ENCODE results near the gene SLC2A10.

The SLC2A10 gene

DNA sequence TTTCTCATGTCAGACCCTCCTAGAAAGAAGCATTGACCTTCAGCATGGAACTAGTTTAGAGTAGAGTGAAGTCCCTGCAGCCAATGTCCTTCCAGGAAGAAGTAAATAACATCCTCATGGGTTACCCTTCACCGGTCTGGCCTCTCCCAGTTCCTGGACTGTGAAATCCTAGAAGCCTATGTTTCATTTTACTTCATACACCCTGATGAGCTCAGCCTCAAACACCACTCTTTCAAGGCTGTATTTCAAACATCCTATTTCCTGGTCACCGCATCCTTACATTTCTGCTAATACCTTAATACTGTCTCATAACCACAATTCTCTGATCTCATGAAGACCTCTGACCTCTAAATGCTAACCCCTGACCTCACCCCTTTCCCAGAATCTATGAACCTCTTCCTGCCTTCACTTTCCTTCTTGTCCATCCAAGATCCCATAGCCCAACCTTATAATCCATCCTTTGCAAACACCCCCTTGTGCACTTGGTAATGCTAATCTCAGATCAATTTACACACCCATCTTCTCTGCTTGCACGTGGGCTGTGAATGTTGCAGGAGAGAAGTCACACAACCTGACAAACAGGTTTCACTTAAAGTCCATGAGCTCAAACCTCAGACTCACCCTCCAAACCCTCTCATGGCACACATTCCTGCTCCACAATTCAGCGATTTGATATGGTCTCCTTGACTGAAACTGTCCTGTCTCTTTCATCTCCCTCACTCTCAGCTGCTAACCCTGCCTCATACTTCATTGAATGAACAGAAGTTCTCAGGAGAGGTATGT, 30.2 kb downstream of the SLC2A10 start:
- no peak for DNase-seq

DNA sequence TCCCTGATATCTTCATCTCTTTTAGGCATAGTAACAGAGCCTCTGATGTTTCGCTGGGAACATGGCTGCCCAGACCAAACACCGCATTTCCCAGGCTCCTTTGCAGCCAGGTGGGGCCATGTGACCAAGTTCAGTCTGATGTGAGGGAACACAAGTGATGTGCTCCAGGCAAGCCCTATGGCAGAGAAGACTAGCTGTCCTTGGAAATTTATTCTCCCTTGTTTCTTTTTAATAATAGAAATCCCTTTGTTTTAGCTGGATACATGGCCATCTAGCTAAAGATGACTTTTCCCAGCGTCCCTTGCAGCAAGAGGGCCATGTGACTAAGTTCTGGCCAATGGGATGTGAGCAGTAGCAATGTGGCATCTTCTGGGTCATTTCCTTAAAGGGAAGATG, 30.8 kb downstream of the SLC2A10 start:
- no peak for DNase-seq

DNA sequence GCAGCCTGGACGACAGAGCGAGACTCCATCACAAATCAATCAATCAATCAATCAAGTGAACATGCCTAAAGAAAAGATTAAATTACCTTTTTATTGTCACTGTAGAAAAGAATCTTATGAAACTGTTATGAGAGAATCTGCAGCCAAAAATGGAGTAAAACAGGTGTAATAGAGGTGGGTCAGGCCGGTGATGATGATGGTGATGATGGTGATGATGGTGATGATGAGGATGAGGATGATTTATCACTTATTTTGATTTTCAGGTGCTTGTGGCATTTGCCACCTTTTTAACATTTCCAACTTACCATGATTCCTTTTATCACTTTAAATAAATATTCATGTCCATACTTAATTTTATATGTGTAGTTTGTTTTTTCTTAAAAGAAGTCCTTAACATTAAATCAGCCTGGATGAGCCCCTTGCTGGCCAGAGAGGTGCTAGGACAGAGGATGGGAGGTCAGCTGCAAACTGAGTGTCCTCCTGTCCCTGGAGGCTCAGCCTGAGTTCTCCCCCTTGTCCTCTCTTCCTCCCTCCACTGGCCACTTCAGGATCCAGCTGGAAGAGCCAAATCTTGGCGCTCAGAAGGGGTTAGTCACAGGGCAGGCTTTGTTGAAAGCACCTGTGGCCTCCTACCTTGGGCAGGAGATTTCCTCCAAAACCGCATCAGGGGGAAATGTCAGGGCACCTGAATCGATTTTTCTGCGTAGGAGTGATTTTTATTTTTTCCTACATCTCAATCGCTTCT, 32.6 kb downstream of the SLC2A10 start:
- no peak for DNase-seq

DNA sequence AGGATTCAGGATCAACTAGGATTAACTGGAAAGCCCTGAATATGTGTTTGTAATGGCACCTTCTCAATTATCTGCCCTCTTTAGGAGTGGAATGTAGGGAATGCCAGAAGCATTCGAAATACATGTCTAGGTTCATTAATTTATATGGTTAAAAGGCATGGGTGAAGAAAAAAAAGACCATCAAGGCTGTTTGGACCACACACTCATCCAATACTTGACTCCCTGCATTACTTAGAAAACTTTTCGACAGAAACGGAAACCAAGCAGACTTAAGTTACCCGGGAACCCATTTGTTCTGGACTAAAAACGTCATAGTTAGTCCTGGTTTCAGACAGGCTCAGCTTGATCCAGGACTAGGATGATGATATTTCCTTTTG, 33.2 kb downstream of the SLC2A10 start:
- no peak for DNase-seq

DNA sequence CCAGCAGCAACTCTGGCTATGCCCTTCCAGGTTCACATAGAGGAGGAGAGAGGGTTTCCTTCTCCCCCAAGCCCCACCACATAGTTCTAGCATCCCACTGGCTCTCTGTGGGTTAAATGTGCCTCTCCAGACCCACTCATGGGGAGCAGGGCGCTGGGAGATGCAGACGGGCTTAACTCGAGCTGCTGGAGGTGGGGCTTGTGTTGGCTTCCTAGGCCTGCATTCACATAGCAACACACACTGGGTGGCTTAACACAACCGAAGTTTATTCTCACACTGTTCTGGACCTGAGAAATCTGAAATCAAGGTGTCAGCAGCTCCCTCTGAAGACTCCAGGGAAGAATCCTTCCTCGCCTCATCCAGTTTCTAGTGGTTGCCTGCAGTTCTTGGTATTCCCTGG, 33.6 kb downstream of the SLC2A10 start:
- no peak for DNase-seq

DNA sequence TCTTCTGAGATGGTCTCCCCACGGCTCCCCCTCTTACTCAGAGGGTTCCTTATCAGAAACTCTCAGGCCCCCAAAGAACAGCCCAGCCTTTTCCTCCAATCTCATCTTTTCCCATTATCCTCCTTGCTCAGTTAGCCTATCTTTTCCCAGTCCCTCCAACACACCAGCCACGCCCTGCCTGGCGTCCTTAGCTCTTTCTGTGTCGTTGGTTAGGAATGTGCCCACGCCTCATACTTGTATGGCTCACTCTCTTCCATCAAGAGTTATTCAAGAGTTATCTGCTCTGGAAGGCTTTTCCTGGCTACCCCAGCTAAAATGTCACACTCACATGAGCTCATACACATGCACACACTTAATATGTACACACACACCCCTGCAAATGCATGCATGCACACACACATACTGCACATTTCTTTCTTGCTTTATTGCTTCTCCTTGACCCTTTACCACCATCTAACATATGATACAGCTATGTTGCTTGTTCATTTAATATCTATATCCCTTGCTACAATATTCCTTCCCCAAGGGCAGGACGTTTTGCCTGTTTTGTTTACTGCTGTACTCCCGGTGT, 37.6 kb downstream of the SLC2A10 start:
- no peak for DNase-seq

DNA sequence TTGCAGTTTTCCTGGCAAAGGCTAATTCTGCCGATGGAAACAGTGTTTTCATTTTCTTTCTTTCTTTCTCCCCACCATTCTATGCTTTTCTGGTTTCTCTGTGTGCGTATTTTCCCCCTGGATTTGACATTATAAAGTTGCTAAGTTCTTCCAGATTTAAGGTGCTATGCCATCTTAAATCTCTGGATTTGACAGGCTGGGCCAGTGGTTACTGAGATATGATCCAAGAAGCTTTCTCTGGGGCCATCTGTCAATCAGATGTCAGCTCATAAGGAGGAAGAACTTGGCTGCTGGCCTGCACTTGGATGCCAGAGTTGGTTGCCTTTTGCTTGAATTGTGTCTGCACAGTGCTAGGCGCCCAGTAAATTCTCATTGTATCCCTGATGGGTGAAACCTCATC, 39.7 kb downstream of the SLC2A10 start:
- no peak for DNase-seq

DNA sequence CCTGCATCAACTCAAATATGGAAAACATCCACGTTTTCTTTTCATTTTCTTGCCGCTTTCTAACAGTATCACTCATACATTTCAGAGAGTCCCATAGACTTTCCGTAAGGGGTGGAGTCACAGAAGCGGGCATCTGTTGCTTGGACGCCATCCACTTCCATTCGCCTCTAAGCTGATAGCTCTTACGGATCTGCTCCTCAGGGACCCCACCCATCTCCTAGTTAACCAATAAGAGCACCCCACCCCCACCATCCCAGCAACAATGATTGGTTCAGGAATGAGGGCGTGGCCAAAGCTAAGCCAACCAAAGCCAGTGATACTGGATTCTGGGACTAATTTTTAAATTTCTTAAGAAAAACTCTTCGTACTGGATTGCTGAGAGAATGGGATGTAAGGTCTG, 42.4 kb downstream of the SLC2A10 start:
- DNase-seq = no peak

DNA sequence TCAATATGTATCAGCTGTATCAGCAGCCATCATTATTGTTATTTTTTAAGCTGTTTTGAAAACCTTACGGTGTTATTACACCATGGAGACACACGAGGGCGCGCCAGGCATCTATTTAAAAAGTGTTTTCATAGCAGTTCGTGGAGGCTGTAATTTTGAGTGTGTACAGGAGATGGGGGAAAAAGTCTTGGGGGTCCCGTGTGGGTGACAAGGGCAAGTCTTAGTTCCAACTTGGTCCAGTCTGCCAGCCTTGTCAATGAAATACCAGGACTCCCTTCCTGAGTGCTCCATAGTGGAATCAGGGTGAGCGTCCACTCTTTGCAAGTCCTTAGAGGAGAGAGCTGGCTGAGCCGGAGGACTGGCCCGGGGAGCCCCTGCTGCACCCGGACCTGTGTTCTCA, 43.3 kb downstream of the SLC2A10 start:
- DNase-seq = peak; percentile 72

DNA sequence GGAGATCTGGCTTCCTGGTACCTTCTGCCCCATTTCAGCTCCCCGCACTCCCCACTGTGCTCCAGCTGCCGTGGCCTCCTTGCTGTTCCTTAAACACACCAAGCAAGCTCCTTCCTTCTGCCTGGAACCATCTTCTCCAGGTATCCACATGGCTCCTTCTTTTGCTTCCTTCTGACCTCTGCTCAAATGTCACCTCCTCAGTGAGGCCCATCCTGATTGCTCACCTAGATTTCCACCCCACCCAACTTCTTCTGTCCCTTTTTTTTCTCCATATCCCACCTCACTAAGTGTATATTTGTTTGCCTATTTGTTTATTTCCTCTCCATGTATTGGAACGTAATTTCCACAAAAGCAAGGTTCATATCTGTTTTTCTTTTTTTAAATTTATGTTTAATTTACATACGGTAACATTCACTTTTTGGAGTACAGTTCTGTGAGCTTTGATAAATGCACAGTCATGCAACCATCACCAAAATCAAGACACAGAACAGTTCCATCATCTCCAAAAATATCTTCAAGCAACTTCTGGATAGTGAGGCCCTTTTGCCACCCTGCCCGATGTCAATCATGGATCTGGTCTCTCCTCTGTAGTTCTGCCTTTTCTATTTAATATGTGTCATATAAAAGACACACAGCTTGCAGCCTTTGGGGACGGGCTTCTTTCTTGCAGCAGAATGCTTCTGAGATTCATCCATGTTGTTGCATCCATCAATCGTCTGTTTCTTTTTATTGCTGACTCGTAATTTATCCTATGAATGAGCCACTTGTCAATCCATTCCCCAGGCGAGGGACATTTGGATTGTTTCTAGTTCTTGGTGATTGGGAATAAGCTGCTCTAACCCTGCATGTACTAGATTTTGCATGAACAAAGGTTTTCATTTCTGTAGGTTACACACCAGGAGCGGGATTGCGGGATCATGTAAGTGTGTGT, 46.3 kb downstream of the SLC2A10 start:
- DNase-seq = no peak

DNA sequence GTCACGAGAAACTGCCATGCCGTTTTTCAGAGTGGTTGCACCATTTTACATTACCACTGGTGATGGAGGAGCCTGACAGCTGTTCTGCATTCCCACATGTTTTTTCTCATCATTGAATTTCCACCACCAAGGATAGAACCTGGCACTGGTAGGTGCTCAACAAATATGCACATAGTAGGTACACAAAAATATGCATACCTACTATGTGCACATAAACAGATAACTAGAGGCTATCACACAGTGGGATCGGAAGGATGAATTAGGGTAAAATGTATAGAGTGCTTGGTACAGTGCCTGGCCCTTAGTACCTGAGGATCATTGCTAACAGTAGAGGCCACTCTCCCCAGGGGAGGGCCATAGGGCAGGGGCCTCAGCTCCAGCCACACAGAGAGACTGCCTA, 47.0 kb downstream of the SLC2A10 start:
- DNase-seq = no peak

DNA sequence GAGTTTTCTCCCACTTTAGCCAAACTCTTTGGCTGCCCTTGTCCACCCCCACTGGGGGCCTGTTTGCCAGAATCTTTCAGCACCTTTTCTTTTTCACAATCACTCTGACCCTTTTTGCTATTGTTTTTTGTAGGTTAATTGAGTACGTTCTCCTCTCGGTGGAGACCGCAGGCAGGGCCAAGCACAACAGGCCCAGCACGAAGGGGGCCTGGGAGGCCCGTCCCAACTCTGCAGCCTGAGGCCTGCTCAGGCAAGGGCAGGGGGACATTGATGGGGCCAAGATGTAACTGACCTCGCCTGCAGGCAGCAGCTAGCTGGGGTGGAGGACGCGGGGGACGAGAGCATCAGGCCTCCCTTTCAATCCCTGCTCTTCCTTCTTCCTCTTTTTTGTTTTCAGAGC, 47.7 kb downstream of the SLC2A10 start:
- DNase-seq = no peak

DNA sequence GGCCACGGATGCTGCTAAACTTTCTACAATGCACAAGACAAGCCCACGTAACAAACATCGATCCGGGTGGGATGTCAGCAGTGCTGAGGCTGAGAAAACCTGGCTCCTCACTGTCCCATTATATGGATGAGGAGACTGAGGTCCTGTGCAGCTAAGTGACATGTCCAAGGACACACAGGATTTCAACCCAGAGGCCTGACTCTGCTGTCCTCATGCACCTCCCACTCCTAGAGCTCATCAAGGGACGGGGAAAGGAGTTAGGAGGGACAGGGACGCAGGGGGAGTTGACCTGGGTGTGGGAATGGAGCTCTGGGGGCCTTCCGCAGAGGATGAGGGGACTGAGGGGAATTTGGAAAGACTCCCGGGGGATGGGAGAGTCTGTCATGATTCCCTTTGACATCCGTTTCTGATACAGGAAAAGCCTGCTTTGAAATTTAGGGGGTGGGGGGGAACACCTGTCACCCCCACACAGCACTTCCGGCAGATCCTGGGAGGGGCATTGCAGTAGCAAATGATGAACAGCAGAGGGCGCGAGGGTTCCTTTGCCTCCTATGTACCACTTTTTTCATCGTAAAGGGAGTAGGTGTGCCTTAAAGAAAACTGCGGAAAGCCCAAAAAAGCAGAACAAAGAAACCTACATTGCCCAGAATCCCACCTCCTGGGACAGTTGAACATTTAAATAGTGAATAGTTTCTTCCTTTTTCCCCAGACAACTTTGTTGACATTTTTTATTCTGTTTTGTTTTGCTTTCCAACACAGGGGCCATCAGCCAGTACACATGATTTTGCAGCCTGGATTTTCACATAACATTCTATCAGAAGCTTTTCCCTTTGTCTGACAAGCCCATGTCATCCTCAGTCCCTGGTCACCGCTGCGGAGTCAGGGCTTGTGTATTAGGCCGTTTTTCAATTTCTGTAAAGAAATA, 48.6 kb downstream of the SLC2A10 start:
- peak; percentile 40 for DNase-seq

DNA sequence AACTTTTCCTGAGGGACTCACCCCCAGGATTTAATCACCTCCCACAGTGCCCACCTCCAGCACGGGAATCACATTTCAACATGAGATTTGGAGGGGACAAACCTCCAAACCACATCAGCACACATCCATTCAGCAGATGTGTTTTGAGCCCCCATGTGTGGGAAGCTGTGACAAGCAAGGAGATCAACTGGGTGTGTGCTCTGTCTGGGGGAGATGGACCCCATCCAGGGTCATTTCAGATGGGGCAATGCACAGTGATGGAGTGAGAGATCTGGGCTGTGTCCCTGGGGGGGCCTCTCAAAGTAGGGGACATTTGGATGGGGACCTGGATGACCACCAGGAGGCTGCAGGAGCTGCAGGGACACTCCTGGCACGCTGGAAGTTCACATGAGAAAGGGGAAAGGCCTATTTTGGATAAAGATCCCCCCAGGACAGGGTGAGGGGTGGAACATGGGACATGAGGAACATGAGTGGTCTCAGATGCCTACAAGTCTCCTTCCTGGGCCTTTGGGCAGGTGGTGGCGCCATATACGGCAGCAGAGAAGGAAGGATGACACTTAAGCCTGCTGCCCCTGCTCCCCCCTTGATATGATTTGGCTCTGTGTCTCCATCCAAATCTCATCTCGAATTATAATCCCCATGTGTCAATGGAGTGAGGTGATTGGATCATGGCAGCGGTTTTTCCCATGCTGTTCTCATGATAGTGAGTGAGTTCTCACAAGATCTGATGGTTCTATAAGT, 49.6 kb downstream of the SLC2A10 start:
- no peak for DNase-seq

DNA sequence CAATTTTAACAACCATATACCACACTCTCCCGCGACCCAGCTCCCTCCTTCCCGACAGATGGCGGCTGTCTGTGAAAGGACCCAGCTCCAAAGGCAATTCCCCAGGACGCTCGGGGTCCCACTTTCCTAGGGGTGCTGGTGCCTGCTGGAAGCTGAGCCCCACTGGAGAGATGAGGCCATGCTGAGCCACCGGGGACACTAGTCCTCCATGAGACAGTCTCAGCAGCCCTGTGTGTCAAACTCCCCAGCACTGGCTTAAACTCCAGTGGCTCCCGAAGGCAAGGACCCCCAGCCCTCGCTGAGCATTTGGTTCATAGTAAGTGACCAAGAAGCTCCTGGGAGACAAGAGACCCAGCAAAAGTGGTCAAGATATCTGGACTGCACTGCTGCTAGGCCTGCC, 52.1 kb downstream of the SLC2A10 start:
- no peak for DNase-seq

DNA sequence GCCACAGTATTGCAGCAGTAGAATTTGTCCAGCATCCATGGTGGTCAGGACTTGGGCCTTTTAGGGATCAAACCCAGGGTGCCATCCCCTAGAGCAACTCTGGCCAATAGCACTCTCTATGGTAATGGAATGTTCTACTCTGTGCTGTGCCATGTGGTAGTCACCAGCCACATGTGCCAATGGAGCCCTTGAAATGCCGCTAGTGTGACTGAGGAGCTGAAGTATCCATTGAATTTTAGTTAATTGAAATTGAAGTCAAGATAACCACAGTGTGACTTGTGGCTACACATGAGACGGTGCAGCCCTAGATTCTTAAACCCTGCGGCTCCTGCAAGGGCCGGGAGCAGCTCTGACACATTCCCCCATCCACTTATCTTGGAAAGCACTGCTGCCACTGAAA, 54.6 kb downstream of the SLC2A10 start:
- DNase-seq = no peak

DNA sequence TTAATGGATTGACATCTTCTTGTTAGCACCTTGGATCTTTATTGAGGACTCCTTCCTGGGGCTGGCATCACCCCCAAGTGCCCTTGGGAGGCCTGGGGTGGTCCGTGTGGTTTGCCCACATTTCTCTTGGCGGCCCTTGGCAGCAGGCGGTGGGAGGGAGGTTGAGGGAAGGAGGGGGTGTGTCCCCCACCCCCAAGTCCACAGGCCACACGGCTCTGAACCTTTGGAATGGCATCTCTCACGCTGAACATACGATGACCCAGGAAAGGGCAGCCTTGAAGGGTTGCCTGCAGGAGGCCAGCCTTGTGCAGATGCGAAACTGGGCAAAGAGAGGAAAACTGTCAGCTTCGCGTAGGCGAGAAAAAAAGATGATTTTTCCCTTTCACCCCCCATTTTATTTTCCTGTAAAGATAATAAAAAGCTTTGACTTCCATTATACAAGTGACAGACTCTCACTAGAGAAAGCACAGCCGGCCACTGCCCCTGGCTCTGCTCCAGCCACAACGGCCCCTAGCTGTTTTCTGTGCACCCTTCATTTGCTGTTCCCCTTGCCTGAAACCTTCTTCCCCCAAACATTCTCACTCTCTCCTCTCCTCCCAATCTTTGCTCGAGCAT, 56.2 kb downstream of the SLC2A10 start:
- DNase-seq = no peak

DNA sequence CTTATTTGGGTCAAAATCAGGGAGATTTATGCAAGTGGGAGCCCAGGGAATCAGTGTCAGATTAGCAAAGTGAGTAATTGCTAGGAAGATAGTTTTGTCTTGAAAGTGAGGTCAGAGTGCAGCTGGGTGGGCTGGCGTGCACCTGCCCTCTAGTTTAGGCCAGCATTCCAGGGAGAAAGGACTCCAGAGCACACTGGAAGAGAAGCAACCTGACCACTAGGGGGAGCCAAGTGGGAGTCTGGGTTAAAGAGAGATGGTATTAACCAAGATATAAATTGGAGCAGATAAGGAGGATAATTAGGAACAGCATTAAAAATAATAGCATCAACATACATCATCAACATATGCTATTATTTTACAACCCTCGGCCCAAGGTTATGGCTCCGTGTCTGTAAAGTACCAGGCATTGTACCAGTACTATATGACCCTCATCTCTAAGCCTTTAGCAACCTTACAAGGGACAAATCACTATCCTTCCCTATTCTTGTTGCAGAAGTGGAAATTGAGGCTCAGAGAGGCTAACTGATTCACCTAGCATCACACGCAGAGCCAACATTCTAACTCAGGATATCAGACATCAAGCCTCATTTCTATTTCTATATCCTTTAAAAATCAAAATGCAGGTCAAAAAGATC, 57.8 kb downstream of the SLC2A10 start:
- peak; percentile 51 for DNase-seq

DNA sequence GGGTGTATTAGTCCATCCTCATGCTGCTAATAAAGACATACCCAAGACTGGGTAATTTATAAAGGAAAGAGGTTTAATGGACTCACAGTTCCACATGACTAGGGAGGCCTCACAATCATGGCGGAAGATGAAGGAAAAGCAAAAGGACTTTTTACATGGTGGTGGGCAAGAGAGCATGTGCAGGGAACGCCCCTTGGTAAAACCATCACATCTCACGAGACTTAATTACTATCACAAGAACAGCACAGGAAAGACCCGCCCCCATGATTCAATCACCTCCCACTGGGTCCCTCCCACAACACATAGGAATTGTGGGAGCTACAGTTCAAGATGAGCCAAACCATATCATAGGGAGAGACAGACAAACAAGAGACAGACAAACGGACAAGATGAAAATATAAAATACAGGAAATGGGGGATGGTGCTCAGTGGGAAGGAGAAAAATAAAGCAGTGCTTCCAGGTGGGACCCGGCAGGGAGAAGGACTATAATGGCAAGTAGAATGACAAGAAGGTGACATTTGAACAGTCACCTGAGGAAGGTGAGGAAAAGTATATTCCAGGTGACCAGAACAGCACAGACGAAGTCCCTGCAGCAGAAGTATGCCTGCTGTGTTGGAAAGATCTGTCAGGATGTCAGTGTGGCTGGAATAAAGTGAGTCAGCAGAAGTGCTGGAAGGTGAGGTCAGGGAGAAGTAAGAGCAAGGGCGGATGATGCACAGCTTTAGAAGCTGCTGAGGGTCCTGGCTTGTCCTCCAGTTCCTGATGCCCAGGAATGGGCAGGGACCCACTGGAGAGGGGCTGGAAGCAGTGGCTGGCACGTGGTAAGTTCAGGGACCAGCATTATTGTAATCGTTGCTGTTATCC, 61.1 kb downstream of the SLC2A10 start:
- no peak for DNase-seq
